ENCODE results near the gene TEAD1. TPM values are rescaled to one million over a fixed set of nuclear protein-coding genes. Genes with fewer than 3 reads are reported as not detected.

TEAD1 gene
- total RNA-seq, 2 donors from 2014 or later: 76.4 to 94.4 TPM

- no peaks in the 10 kb centered on the region for H3K27me3 ChIP-seq (ENCODE audit: control insufficient read depth, insufficient read depth, low read length, poor library complexity, severe bottlenecking)
- H3K27ac Mint-ChIP-seq: no peak overlapping the region
- peaks cover 10% of the 10 kb centered on the region for H3K4me1 Mint-ChIP-seq
- no peaks in the 10 kb centered on the region for H3K27me3 Mint-ChIP-seq (ENCODE audit: insufficient read depth)
- peaks cover 27% of the 10 kb centered on the region for H3K36me3 Mint-ChIP-seq (ENCODE audit: low read depth)
- H3K4me1 ChIP-seq (ENCODE audit: control insufficient read depth, insufficient read depth, low read length): peaks cover 3% of the 10 kb centered on the region
- no peak overlapping the region for H3K4me3 Mint-ChIP-seq
- no peaks in the 10 kb centered on the region for H3K9me3 ChIP-seq (ENCODE audit: control insufficient read depth, low read length)
- H3K4me3 ChIP-seq (ENCODE audit: low read length): no peak overlapping the region
- H3K9ac ChIP-seq (ENCODE audit: extremely low read depth, low read length, poor library complexity, severe bottlenecking): no peak overlapping the region
- DNase-seq: no peak
- H3K9me3 Mint-ChIP-seq: no peaks in the 10 kb centered on the region
- no peak overlapping the region for H3K27ac ChIP-seq (ENCODE audit: low read depth, low read length)
- H3K36me3 ChIP-seq (ENCODE audit: control insufficient read depth, insufficient read depth, low read length): peaks cover 52% of the 10 kb centered on the region
- TF ChIP-seq CTCF (conservative IDR thresholded peaks at IDR 0.05): no peak
- 97 to 100% methylated on average over 2 of the region's 2 CpGs for WGBS, 2 experiments (ENCODE audit: insufficient coverage in 1 of 2, insufficient read length in 1 of 2)
Measured at GRCh38 chr11:12909879-12910278, 235.7 kb downstream of the TEAD1 start.

- Histone ChIP-seq H3K4me1 (ENCODE audit: control insufficient read depth, insufficient read depth, low read length) (peaks cover 6% of the 10 kb centered on the region), H3K4me3 (ENCODE audit: low read length) (no peak overlapping the region), H3K9me3 (ENCODE audit: control insufficient read depth, low read length) (no peaks in the 10 kb centered on the region), H3K27ac (ENCODE audit: low read depth, low read length) (peak overlapping the region; percentile 48), H3K27me3 (ENCODE audit: control insufficient read depth, insufficient read depth, low read length, poor library complexity, severe bottlenecking) (no peaks in the 10 kb centered on the region), H3K36me3 (ENCODE audit: control insufficient read depth, insufficient read depth, low read length) (peaks cover 42% of the 10 kb centered on the region), H3K9ac (ENCODE audit: extremely low read depth, low read length, poor library complexity, severe bottlenecking) (no peak overlapping the region)
- H3K9me3 Mint-ChIP-seq: no peaks in the 10 kb centered on the region
- DNase-seq: peak; percentile 96
- peak; percentile 96 for TF ChIP-seq CTCF (conservative IDR thresholded peaks at IDR 0.05)
- H3K36me3 Mint-ChIP-seq (ENCODE audit: low read depth): peaks cover 19% of the 10 kb centered on the region
- WGBS, 2 experiments (ENCODE audit: insufficient coverage in 1 of 2, insufficient read length in 1 of 2): 40 to 56% methylated on average over 8 to 11 of the region's 11 CpGs
- no peaks in the 10 kb centered on the region for H3K27me3 Mint-ChIP-seq (ENCODE audit: insufficient read depth)
- no peak overlapping the region for H3K4me3 Mint-ChIP-seq
- H3K4me1 Mint-ChIP-seq: peaks cover 16% of the 10 kb centered on the region
- no peak overlapping the region for H3K27ac Mint-ChIP-seq
Measured at GRCh38 chr11:12914400-12914912, 240.2 kb downstream of the TEAD1 start.

GRCh38 chr11:12915093-12915492, 240.9 kb downstream of the TEAD1 start:
- H3K4me3 ChIP-seq (ENCODE audit: low read length): no peak overlapping the region
- Mint-ChIP-seq H3K9me3 (no peaks in the 10 kb centered on the region), H3K4me3 (no peak overlapping the region), H3K27me3 (ENCODE audit: insufficient read depth) (no peaks in the 10 kb centered on the region), H3K36me3 (ENCODE audit: low read depth) (peaks cover 14% of the 10 kb centered on the region), H3K27ac (no peak overlapping the region), H3K4me1 (peaks cover 16% of the 10 kb centered on the region)
- no peaks in the 10 kb centered on the region for H3K9me3 ChIP-seq (ENCODE audit: control insufficient read depth, low read length)
- TF ChIP-seq CTCF (conservative IDR thresholded peaks at IDR 0.05): no peak
- H3K36me3 ChIP-seq (ENCODE audit: control insufficient read depth, insufficient read depth, low read length): peaks cover 37% of the 10 kb centered on the region
- H3K27me3 ChIP-seq (ENCODE audit: control insufficient read depth, insufficient read depth, low read length, poor library complexity, severe bottlenecking): no peaks in the 10 kb centered on the region
- peak overlapping the region; percentile 48 for H3K27ac ChIP-seq (ENCODE audit: low read depth, low read length)
- no peak overlapping the region for H3K9ac ChIP-seq (ENCODE audit: extremely low read depth, low read length, poor library complexity, severe bottlenecking)
- H3K4me1 ChIP-seq (ENCODE audit: control insufficient read depth, insufficient read depth, low read length): peaks cover 6% of the 10 kb centered on the region
- 86 to 93% methylated on average over 3 to 7 of the region's 7 CpGs for WGBS, 2 experiments (ENCODE audit: insufficient coverage in 1 of 2, insufficient read length in 1 of 2)
- DNase-seq: no peak
